ENCODE measurements around the gene PLIN3. TPM values are rescaled to one million over a fixed set of nuclear protein-coding genes. Genes with fewer than 3 reads are reported as not detected.
"Not testable (repeated sequence)": the region's sequence is repeated elsewhere in the genome, so short reads cannot be mapped to it uniquely, and the experiment has no call there.

The PLIN3 gene
- total RNA-seq, 1 experiment from 2014 or later = 157 TPM

DNA sequence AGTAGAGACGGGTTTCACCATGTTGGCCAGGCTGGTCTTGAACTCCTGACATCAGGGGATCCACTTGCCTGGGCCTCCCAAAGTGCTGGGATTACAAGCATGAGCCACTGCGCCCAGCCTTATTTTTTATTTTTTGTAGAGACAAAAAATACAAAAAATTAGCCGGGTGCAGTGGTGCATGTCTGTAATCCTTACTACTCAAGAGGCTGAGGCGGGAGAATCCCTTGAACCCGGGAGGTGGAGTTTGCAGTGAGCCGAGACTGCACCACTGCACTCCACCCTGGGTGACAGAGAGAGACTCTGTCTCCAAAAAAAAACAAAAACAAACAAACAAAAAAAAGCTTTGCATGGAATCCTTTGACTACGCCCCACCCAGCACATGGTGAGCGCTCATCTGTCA, 14.0 kb downstream of the PLIN3 start:
- in situ Hi-C loops (cut with HindIII; ENCODE audit: low pct_unique_long_range_greater_than_20kb, low sequenced_read_pairs); CTCF ChIA-PET; H3K4me1 ChIP-seq (ENCODE audit: control insufficient read depth, insufficient read depth, low read length); H3K4me3 ChIP-seq (ENCODE audit: low read depth in 2 of 2, low read length in 2 of 2); ATAC-seq; H3K9me3 ChIP-seq (ENCODE audit: control insufficient read depth, insufficient read depth, low read depth, low read length); H3K27me3 ChIP-seq (ENCODE audit: control insufficient read depth, insufficient read depth, low read length); DNase-seq (ENCODE audit: low read depth, low spot score); H3K36me3 ChIP-seq (ENCODE audit: control insufficient read depth, insufficient read depth, low read length); H3K27ac ChIP-seq (ENCODE audit: low read length); BruUV-seq (replicated peaks): not testable (repeated sequence)
- POLR2A ChIA-PET = interaction anchor here (0.7 kb wide), 1 partner anchor 309 kb away, joined by 4 read pairs; no protein-coding TSS in a partner anchor
- intact Hi-C loops (cut with micrococcal nuclease; ENCODE audit: unreplicated experiment) = loop anchor here (5.0 kb wide), 1 partner anchor 41 kb away; no protein-coding TSS in a partner anchor

GRCh38 chr19:4852484-4852883, 15.0 kb downstream of the PLIN3 start:
- ATAC-seq = peak; percentile 43
- intact Hi-C loops (cut with micrococcal nuclease; ENCODE audit: unreplicated experiment) (loop anchor here (5.0 kb wide), 1 partner anchor 40 kb away; no protein-coding TSS in a partner anchor), in situ Hi-C loops (cut with HindIII; ENCODE audit: low pct_unique_long_range_greater_than_20kb, low sequenced_read_pairs) (no loop called here)
- ChIA-PET CTCF (interaction anchor here (0.6 to 1.2 kb wide), 2 partner anchors 41 to 43 kb away, joined by 7 to 19 read pairs; no protein-coding TSS in a partner anchor), POLR2A (no interaction called here)
- Histone ChIP-seq H3K9me3 (ENCODE audit: control insufficient read depth, insufficient read depth, low read depth, low read length) (no peaks in the 10 kb centered on the region), H3K27me3 (ENCODE audit: control insufficient read depth, insufficient read depth, low read length) (no peaks in the 10 kb centered on the region), H3K4me3 (ENCODE audit: low read depth in 2 of 2, low read length in 2 of 2) (no peak overlapping the region), H3K4me1 (ENCODE audit: control insufficient read depth, insufficient read depth, low read length) (no peaks in the 10 kb centered on the region), H3K36me3 (ENCODE audit: control insufficient read depth, insufficient read depth, low read length) (0 out of 2 replicates have a peak, but pooled peaks cover 2% of the 10 kb centered on the region), H3K27ac (ENCODE audit: low read length) (no peak overlapping the region)
- TF ChIP-seq SIN3A (IDR thresholded peaks at IDR 0.05; ENCODE audit: borderline replicate concordance, insufficient read depth, low read depth, low read length) = no peak
- no peak for TF ChIP-seq POLR2AphosphoS5 (IDR thresholded peaks at IDR 0.05; ENCODE audit: low read depth, low read length)
- TF ChIP-seq TCF7L2 (IDR thresholded peaks at IDR 0.05; ENCODE audit: low read depth, low read length) = no peak
- TF ChIP-seq, protein P1, sequence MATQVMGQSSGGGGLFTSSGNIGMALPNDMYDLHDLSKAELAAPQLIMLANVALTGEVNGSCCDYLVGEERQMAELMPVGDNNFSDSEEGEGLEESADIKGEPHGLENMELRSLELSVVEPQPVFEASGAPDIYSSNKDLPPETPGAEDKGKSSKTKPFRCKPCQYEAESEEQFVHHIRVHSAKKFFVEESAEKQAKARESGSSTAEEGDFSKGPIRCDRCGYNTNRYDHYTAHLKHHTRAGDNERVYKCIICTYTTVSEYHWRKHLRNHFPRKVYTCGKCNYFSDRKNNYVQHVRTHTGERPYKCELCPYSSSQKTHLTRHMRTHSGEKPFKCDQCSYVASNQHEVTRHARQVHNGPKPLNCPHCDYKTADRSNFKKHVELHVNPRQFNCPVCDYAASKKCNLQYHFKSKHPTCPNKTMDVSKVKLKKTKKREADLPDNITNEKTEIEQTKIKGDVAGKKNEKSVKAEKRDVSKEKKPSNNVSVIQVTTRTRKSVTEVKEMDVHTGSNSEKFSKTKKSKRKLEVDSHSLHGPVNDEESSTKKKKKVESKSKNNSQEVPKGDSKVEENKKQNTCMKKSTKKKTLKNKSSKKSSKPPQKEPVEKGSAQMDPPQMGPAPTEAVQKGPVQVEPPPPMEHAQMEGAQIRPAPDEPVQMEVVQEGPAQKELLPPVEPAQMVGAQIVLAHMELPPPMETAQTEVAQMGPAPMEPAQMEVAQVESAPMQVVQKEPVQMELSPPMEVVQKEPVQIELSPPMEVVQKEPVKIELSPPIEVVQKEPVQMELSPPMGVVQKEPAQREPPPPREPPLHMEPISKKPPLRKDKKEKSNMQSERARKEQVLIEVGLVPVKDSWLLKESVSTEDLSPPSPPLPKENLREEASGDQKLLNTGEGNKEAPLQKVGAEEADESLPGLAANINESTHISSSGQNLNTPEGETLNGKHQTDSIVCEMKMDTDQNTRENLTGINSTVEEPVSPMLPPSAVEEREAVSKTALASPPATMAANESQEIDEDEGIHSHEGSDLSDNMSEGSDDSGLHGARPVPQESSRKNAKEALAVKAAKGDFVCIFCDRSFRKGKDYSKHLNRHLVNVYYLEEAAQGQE (IDR thresholded peaks at IDR 0.05; ENCODE audit: insufficient read depth in 1 of 2, low read depth in 2 of 2, low read length in 1 of 2) = no peak
- TF ChIP-seq, protein P2, sequence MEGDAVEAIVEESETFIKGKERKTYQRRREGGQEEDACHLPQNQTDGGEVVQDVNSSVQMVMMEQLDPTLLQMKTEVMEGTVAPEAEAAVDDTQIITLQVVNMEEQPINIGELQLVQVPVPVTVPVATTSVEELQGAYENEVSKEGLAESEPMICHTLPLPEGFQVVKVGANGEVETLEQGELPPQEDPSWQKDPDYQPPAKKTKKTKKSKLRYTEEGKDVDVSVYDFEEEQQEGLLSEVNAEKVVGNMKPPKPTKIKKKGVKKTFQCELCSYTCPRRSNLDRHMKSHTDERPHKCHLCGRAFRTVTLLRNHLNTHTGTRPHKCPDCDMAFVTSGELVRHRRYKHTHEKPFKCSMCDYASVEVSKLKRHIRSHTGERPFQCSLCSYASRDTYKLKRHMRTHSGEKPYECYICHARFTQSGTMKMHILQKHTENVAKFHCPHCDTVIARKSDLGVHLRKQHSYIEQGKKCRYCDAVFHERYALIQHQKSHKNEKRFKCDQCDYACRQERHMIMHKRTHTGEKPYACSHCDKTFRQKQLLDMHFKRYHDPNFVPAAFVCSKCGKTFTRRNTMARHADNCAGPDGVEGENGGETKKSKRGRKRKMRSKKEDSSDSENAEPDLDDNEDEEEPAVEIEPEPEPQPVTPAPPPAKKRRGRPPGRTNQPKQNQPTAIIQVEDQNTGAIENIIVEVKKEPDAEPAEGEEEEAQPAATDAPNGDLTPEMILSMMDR (IDR thresholded peaks at IDR 0.05) = no peak
- no TSS peak for BruUV-seq (replicated peaks)
- DNase-seq (ENCODE audit: low read depth, low spot score) = no peak

- BruUV-seq (replicated peaks) = no TSS peak
- POLR2A ChIA-PET = no interaction called here
- H3K4me3 ChIP-seq (ENCODE audit: low read depth in 2 of 2, low read length in 2 of 2) = no peak overlapping the region
These were observed 15.7 kb downstream of the PLIN3 start for GRCh38 chr19:4851551-4852290.

More at GRCh38 chr19:4851551-4852290, 15.7 kb downstream of the PLIN3 start:
- CTCF ChIA-PET = interaction anchor here (0.6 to 1.2 kb wide), 4 partner anchors 15 to 42 kb away, joined by 3 to 19 read pairs (median 5); partner anchors contain the start of gene PLIN3
- DNase-seq (ENCODE audit: low read depth, low spot score) (no peak), ATAC-seq (peak; percentile 87)
- intact Hi-C loops (cut with micrococcal nuclease; ENCODE audit: unreplicated experiment) (loop anchor here (5.0 kb wide), 1 partner anchor 39 kb away; no protein-coding TSS in a partner anchor), in situ Hi-C loops (cut with HindIII; ENCODE audit: low pct_unique_long_range_greater_than_20kb, low sequenced_read_pairs) (no loop called here)
- no peak overlapping the region for H3K27ac ChIP-seq (ENCODE audit: low read length)
- no peaks in the 10 kb centered on the region for H3K27me3 ChIP-seq (ENCODE audit: control insufficient read depth, insufficient read depth, low read length)
- H3K9me3 ChIP-seq (ENCODE audit: control insufficient read depth, insufficient read depth, low read depth, low read length) = no peaks in the 10 kb centered on the region
- H3K36me3 ChIP-seq (ENCODE audit: control insufficient read depth, insufficient read depth, low read length) = 0 out of 2 replicates have a peak, but pooled peaks cover 2% of the 10 kb centered on the region
- no peaks in the 10 kb centered on the region for H3K4me1 ChIP-seq (ENCODE audit: control insufficient read depth, insufficient read depth, low read length)
- TF ChIP-seq, protein P2 (IDR thresholded peaks at IDR 0.05) = peak; percentile 86
- no peak for TF ChIP-seq SIN3A (IDR thresholded peaks at IDR 0.05; ENCODE audit: borderline replicate concordance, insufficient read depth, low read depth, low read length)

Data from Panc1 (cell line).